CD8-positive, alpha-beta memory T cell (primary cell): Measurements from ENCODE around the gene DAZAP2. TPM values are rescaled to one million over a fixed set of nuclear protein-coding genes. Genes with fewer than 3 reads are reported as not detected.

Experiments
- polyA plus RNA-seq: library from polyadenylated mRNA; unstranded; fragments of 300-500 nt; fragmentation: Illumina TruSeq; gene quantifications from one replicate; pipeline ENCODE4 v1.2.3, GENCODE V29; 2021
- total RNA-seq, 2 experiments: library from RNA; stranded (reverse); gene quantifications; one replicate each; pipeline ENCODE4 v1.2.3, GENCODE V29; 2021

DAZAP2 gene
- total and polyA plus RNA-seq, 3 experiments from 2014 or later = 97.2 to 1,407 (median 100) TPM

Other genes with a start within 250 kb of the DAZAP2 start
- gene SLC11A2, start 212.4 kb upstream of the DAZAP2 start, total RNA-seq = 10 to 100 TPM; 35.2 to 36.9 TPM
- gene SLC11A2, start 212.4 kb upstream of the DAZAP2 start, polyA plus RNA-seq = 14.0 TPM
- 10 to 100 TPM; 61.8 to 64.3 TPM for gene LETMD1, start 190.5 kb upstream of the DAZAP2 start, total RNA-seq
- gene LETMD1, start 190.5 kb upstream of the DAZAP2 start, polyA plus RNA-seq = 24.4 TPM
- 10 to 100 TPM; 20.5 to 21.5 TPM for gene CSRNP2, start 155.2 kb upstream of the DAZAP2 start, total RNA-seq
- gene CSRNP2, start 155.2 kb upstream of the DAZAP2 start, polyA plus RNA-seq = 4.8 TPM
- 10 to 100 TPM; 41.0 to 41.9 TPM for gene TFCP2, start 65.7 kb upstream of the DAZAP2 start, total RNA-seq
- 13.9 TPM for gene TFCP2, start 65.7 kb upstream of the DAZAP2 start, polyA plus RNA-seq
- gene POU6F1, start 20.8 kb upstream of the DAZAP2 start, total RNA-seq = 10 to 100 TPM; 12.0 to 15.4 TPM
- 2.2 TPM for gene POU6F1, start 20.8 kb upstream of the DAZAP2 start, polyA plus RNA-seq
- gene SMAGP, start 31.6 kb downstream of the DAZAP2 start, total RNA-seq = under 1 TPM; 0.72 to 0.84 TPM
- 28.9 TPM for gene SMAGP, start 31.6 kb downstream of the DAZAP2 start, polyA plus RNA-seq
- gene BIN2, start 85.3 kb downstream of the DAZAP2 start, total RNA-seq = 10 to 100 TPM; 55.9 to 57.3 TPM
- gene BIN2, start 85.3 kb downstream of the DAZAP2 start, polyA plus RNA-seq = 366 TPM
- not detected for gene CELA1, start 107.9 kb downstream of the DAZAP2 start, total RNA-seq
- gene CELA1, start 107.9 kb downstream of the DAZAP2 start, polyA plus RNA-seq = 0.71 TPM
- 10 to 100 TPM; 13.5 to 15.6 TPM for gene GALNT6, start 152.6 kb downstream of the DAZAP2 start, total RNA-seq
- gene GALNT6, start 152.6 kb downstream of the DAZAP2 start, polyA plus RNA-seq = 13.3 TPM
- 1 to 10 TPM; 2.0 to 2.2 TPM for gene SLC4A8, start 186.0 kb downstream of the DAZAP2 start, total RNA-seq
- gene SLC4A8, start 186.0 kb downstream of the DAZAP2 start, polyA plus RNA-seq = 0.64 TPM